B cell (primary cell): ENCODE results near the gene CERT1. TPM values are rescaled to one million over a fixed set of nuclear protein-coding genes. Genes with fewer than 3 reads are reported as not detected.

Source experiments
- ATAC-seq: fragments of 200-7000 bp; cut with Tn5 transposase; one replicate; pipeline ENCODE4 v1.10.0; 2021; ENCODE audit warnings: low read depth, mild to moderate bottlenecking, moderate number of reproducible peaks, moderate library complexity
- CTCF ChIA-PET: fragments of 350-600 bp; sonication (Branson Sonifier 250); formaldehyde crosslinking; loops from one replicate; lab custom pipeline; 2021; ENCODE audit warnings: antibody characterized with exemption, inconsistent platforms; lab: Charles Lee
- POLR2A ChIA-PET: fragments of 350-600 bp; sonication (Branson Sonifier 250); formaldehyde crosslinking; loops from one replicate; lab custom pipeline; 2021; ENCODE audit warnings: antibody characterized with exemption; lab: Charles Lee
- DNase-seq: peaks from one replicate; pipeline ENCODE4 v3.0.0; 2013
- H2AFZ ChIP-seq: 2 replicates; pipeline ENCODE4 v1.6.1; 2012; ENCODE audit warnings: mild to moderate bottlenecking, low read depth, low read length; ENCODE audit not compliant: insufficient read depth, poor library complexity, severe bottlenecking
- H3K27ac ChIP-seq, 2 donors: 1 replicate in 1 of 2; 2 replicates in 1 of 2; pipeline ENCODE4 v1.5.1; 2012 to 2013; ENCODE audit warnings: low read length in 2 of 2, mild to moderate bottlenecking in 2 of 2, moderate library complexity in 1 of 2
- H3K27me3 ChIP-seq, 4 experiments: fragments of 200-600 bp in 1 of 4; sonication (generic) in 1 of 4; replicated peaks in 1 of 4; 1 replicate in 2 of 4; 2 replicates in 2 of 4; pipeline versions ENCODE4 v1.6.1 to v1.7.0; 2013 to 2016; ENCODE audit warnings: low read length in 3 of 4, mild to moderate bottlenecking in 2 of 4, mixed read lengths in 1 of 4, moderate library complexity in 1 of 4; ENCODE audit not compliant: insufficient read depth in 4 of 4, control insufficient read depth in 3 of 4; ENCODE audit errors: control extremely low read depth in 1 of 4
- H3K36me3 ChIP-seq, 2 experiments: replicated peaks in 1 of 2; 1 replicate in 1 of 2; 2 replicates in 1 of 2; pipeline versions ENCODE4 v1.6.1 to v1.7.1; 2013; ENCODE audit warnings: low read length in 1 of 2; ENCODE audit not compliant: insufficient read depth in 2 of 2, control insufficient read depth in 1 of 2; ENCODE audit errors: control extremely low read depth in 1 of 2, extremely low read depth in 1 of 2
- H3K4me1 ChIP-seq, 2 donors: fragments of 200-600 bp in 1 of 2; sonication (generic) in 1 of 2; 1 replicate in 1 of 2; 2 replicates in 1 of 2; pipeline versions ENCODE4 v1.5.1 to v1.6.1; 2013 to 2017; ENCODE audit warnings: low read length in 2 of 2; ENCODE audit not compliant: control insufficient read depth in 2 of 2, insufficient read depth in 2 of 2
- H3K4me2 ChIP-seq: replicated peaks from 2 replicates; pipeline ENCODE3; 2012; ENCODE audit warnings: mild to moderate bottlenecking, low read depth, low read length; ENCODE audit not compliant: poor library complexity, severe bottlenecking
- H3K4me3 ChIP-seq, 5 experiments: fragments of 200-600 bp in 1 of 5; sonication (generic) in 1 of 5; 1 replicate in 3 of 5; 2 replicates in 2 of 5; pipeline versions ENCODE4 v1.5.1 to v1.7.0; 2011 to 2016; ENCODE audit warnings: low read length in 4 of 5, mild to moderate bottlenecking in 4 of 5, low read depth in 2 of 5, control low read depth in 1 of 5, moderate library complexity in 1 of 5; ENCODE audit not compliant: insufficient read depth in 1 of 5; ENCODE audit errors: control extremely low read depth in 1 of 5, extremely low read depth in 1 of 5
- H3K79me2 ChIP-seq: fragments of 200-600 bp; sonication (generic); one replicate; pipeline ENCODE4 v1.6.0; 2016; ENCODE audit warnings: low read length; ENCODE audit not compliant: control insufficient read depth, insufficient read depth
- H3K9ac ChIP-seq: fragments of 200-600 bp; sonication (generic); 2 replicates; pipeline ENCODE4 v1.6.1; 2017; ENCODE audit warnings: mild to moderate bottlenecking, low read length, moderate library complexity
- H3K9me3 ChIP-seq, 3 donors: one replicate each; pipeline versions ENCODE4 v1.6.1 to v1.7.1; 2013; ENCODE audit warnings: low read length in 2 of 3; ENCODE audit not compliant: control insufficient read depth in 2 of 3, insufficient read depth in 1 of 3; ENCODE audit errors: control extremely low read depth in 1 of 3
- H4K20me1 ChIP-seq: 2 replicates; pipeline ENCODE4 v1.6.0; 2012; ENCODE audit warnings: mild to moderate bottlenecking, low read length; ENCODE audit not compliant: insufficient read depth, control insufficient read depth, poor library complexity, severe bottlenecking
- H3K27ac Mint-ChIP-seq: one replicate; pipeline ENCODE4 v1.8.0; 2021; ENCODE audit warnings: mixed read lengths
- H3K27me3 Mint-ChIP-seq: one replicate; pipeline ENCODE4 v1.8.0; 2021; ENCODE audit warnings: mixed read lengths
- H3K4me1 Mint-ChIP-seq: one replicate; pipeline ENCODE4 v1.8.0; 2021; ENCODE audit warnings: mixed read lengths
- H3K4me3 Mint-ChIP-seq: one replicate; pipeline ENCODE4 v1.8.0; 2021; ENCODE audit warnings: mixed read lengths
- H3K9me3 Mint-ChIP-seq: one replicate; pipeline ENCODE4 v1.8.0; 2022; ENCODE audit warnings: mixed read lengths; ENCODE audit not compliant: insufficient read depth
- EZH2 ChIP-seq: IDR thresholded peaks from 2 replicates; pipeline ENCODE4 v1.6.1; 2012; ENCODE audit warnings: borderline replicate concordance, low read depth, mild to moderate bottlenecking, moderate library complexity, low read length; ENCODE audit not compliant: insufficient read depth, poor library complexity, severe bottlenecking
- WGBS: methylation state at CpG from one replicate; pipeline ENCODE4 v1.1.5; 2013; ENCODE audit warnings: missing lambda C conversion rate; ENCODE audit not compliant: insufficient coverage; 5-methylcytosine and 5-hydroxymethylcytosine counted together
- intact Hi-C: fragments of 100-400 bp; cut with micrococcal nuclease; formaldehyde crosslinking; loops from one replicate; pipeline ENCODE4 v1.10.0; 2022
- polyA plus RNA-seq: library from polyadenylated mRNA; depleted of rRNA; stranded (reverse); fragments of >200 nt; gene quantifications from 2 replicates; pipeline ENCODE4 v1.2.3, GENCODE V29; 2012
- total RNA-seq, 2 donors: library from RNA; stranded (reverse); fragments of 120-200 nt in 1 of 2; gene quantifications; 1 replicate in 1 of 2; 2 replicates in 1 of 2; pipeline versions ENCODE4 v1.2.3 to v1.2.4, GENCODE V29; 2013 to 2022
- TF ChIP-seq, protein P1 (sequence below): fragments of 200-600 bp; IDR thresholded peaks from one replicate; pipeline ENCODE4 v1.8.0; 2022; ENCODE audit warnings: antibody characterized with exemption, mild to moderate bottlenecking

The CERT1 gene
- total and polyA plus RNA-seq, 2 donors (not counting 1 experiment from before 2014, with no cell fraction given) = 13.7 to 60.5 TPM

DNA sequence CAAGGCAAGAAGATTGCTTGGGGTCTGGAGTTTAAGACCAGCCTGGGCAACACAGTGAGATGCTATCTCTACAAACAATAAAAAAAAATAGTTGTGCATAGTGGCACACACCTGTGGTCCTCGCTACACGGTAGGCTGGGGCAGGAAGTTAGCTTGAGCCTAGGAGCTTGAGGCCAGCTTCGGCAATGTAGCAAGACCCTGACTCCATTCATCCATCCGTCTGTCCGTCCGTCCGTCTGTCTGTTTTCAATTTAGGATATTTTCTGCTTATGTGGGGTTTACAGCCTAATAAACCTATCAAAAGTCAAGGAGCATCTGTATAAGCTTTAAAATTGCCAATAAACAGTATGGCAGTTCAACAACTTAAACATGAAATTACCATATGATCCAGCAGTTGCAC is 154.7 kb downstream of the CERT1 start:
- H3K4me3 Mint-ChIP-seq = no peak overlapping the region
- H4K20me1 ChIP-seq = no peaks in the 10 kb centered on the region
- no peaks in the 10 kb centered on the region for H3K9me3 Mint-ChIP-seq
- H3K27me3 ChIP-seq = no peaks in the 10 kb centered on the region
- TF ChIP-seq, protein P1, sequence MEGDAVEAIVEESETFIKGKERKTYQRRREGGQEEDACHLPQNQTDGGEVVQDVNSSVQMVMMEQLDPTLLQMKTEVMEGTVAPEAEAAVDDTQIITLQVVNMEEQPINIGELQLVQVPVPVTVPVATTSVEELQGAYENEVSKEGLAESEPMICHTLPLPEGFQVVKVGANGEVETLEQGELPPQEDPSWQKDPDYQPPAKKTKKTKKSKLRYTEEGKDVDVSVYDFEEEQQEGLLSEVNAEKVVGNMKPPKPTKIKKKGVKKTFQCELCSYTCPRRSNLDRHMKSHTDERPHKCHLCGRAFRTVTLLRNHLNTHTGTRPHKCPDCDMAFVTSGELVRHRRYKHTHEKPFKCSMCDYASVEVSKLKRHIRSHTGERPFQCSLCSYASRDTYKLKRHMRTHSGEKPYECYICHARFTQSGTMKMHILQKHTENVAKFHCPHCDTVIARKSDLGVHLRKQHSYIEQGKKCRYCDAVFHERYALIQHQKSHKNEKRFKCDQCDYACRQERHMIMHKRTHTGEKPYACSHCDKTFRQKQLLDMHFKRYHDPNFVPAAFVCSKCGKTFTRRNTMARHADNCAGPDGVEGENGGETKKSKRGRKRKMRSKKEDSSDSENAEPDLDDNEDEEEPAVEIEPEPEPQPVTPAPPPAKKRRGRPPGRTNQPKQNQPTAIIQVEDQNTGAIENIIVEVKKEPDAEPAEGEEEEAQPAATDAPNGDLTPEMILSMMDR = no peak
- no peak for TF ChIP-seq EZH2
- H3K4me1 Mint-ChIP-seq = no peaks in the 10 kb centered on the region
- DNase-seq (no peak), ATAC-seq (no peak)
- intact Hi-C loops = no loop called here
- H3K9ac ChIP-seq = no peak overlapping the region
- CTCF ChIA-PET = interaction anchor here (0.6 kb wide), 1 partner anchor 17 kb away, joined by 3 read pairs; no protein-coding TSS in a partner anchor
- no peak overlapping the region for H3K4me3 ChIP-seq
- no peaks in the 10 kb centered on the region for H3K27me3 Mint-ChIP-seq
- H3K27ac Mint-ChIP-seq = no peak overlapping the region
- no peaks in the 10 kb centered on the region for H3K4me1 ChIP-seq
- 85% methylated on average over 4 of the region's 7 CpGs for WGBS
- no peak overlapping the region for H2AFZ ChIP-seq
- no peak overlapping the region for H3K27ac ChIP-seq
- H3K4me2 ChIP-seq = no peak overlapping the region
- H3K79me2 ChIP-seq = no peaks in the 10 kb centered on the region
- POLR2A ChIA-PET = interaction anchor here (0.6 kb wide), 1 partner anchor 17 kb away, joined by 3 read pairs; no protein-coding TSS in a partner anchor
- no peaks in the 10 kb centered on the region for H3K9me3 ChIP-seq
- H3K36me3 ChIP-seq = peaks cover 2 to 77% of the 10 kb centered on the region in 2 experiments

DNA sequence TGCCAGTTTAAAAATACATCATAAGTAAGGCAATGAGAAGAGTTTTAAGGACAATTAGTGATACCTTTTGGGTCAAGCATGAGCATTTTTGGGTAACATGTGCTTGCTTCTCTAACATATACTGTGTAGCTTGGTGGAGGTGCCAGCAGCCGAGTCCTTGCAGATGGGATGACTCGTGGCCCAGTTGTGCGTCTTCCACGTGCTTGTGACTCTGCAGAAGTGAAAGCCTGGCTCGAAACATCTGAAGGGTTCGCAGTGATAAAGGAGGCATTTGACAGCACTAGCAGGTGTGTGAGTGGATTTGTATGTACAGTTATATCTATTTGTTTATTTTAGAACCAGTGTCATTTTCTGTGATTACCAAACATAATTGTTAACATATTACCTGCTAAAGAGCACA is 156.2 kb downstream of the CERT1 start:
- 88% methylated on average over 4 of the region's 6 CpGs for WGBS
- no peak for DNase-seq
- Histone ChIP-seq H3K9ac (no peak overlapping the region), H3K4me2 (no peak overlapping the region), H3K36me3 (peaks cover 8 to 78% of the 10 kb centered on the region in 2 experiments), H2AFZ (no peak overlapping the region), H3K4me3 (no peak overlapping the region), H4K20me1 (no peaks in the 10 kb centered on the region), H3K79me2 (no peaks in the 10 kb centered on the region), H3K27ac (no peak overlapping the region), H3K27me3 (no peaks in the 10 kb centered on the region), H3K4me1 (no peaks in the 10 kb centered on the region), H3K9me3 (no peaks in the 10 kb centered on the region)
- ChIA-PET CTCF (no interaction called here), POLR2A (no interaction called here)
- TF ChIP-seq EZH2 = no peak
- TF ChIP-seq, protein P1 = no peak
- intact Hi-C loops = no loop called here
- Mint-ChIP-seq H3K4me3 (no peak overlapping the region), H3K9me3 (no peaks in the 10 kb centered on the region), H3K4me1 (no peaks in the 10 kb centered on the region), H3K27me3 (no peaks in the 10 kb centered on the region), H3K27ac (no peak overlapping the region)
- no peak for ATAC-seq
